Measurements from ENCODE around the gene EN2. TPM values are rescaled to one million over a fixed set of nuclear protein-coding genes. Genes with fewer than 3 reads are reported as not detected.

EN2 gene
- total and polyA plus RNA-seq, 10 of the 15 experiments (the other 5 are each of a cell fraction or from before 2014, with no cell fraction given): not detected

GRCh38 chr7:155484483-155485399 lies 26.8 kb downstream of the EN2 start:
- Histone ChIP-seq H3K4me1 (ENCODE audit: control insufficient read depth, insufficient read depth, low read length) (peaks cover 12% of the 10 kb centered on the region), H3K9ac (ENCODE audit: control insufficient read depth, insufficient read depth, low read length) (no peak overlapping the region), H3K79me2 (ENCODE audit: control insufficient read depth, insufficient read depth, low read length) (no peaks in the 10 kb centered on the region), H3K4me3 (no peak overlapping the region), H3K9me3 (replicated peaks; ENCODE audit: control insufficient read depth, insufficient read depth, low read length) (no peaks in the 10 kb centered on the region; the same call in 2 of the 3 replicates), H3K4me2 (ENCODE audit: control insufficient read depth, insufficient read depth) (no peak overlapping the region), H2AFZ (ENCODE audit: control insufficient read depth, low read depth, low read length) (no peak overlapping the region), H3K27me3 (replicated peaks in 1 of 2; ENCODE audit: control insufficient read depth in 2 of 2, insufficient read depth in 2 of 2, low read length in 1 of 2) (no peaks in the 10 kb centered on the region), H4K20me1 (ENCODE audit: control insufficient read depth, insufficient read depth) (no peaks in the 10 kb centered on the region), H3K36me3 (ENCODE audit: control insufficient read depth in 2 of 2, insufficient read depth in 2 of 2, low read length in 1 of 2) (no peaks in the 10 kb centered on the region), H3K27ac (ENCODE audit: control insufficient read depth, insufficient read depth) (no peak overlapping the region)
- no TSS peak for BruUV-seq (replicated peaks)
- intact Hi-C loops (cut with micrococcal nuclease; ENCODE audit: unreplicated experiment) (no loop called here), in situ Hi-C loops (cut with MboI) (no loop called here)
- POLR2A ChIA-PET: interaction anchor here (0.6 kb wide), 1 partner anchor 1634 kb away, joined by 3 read pairs; no protein-coding TSS in a partner anchor
- DNase-seq (ENCODE audit: low read depth, low spot score): no peak
- no peak for ATAC-seq
- TF ChIP-seq ZNF687 (IDR thresholded peaks at IDR 0.05) (no peak), PAX5 (IDR thresholded peaks at IDR 0.05; ENCODE audit: borderline replicate concordance, low read depth, low read length) (no peak), ASH2L (IDR thresholded peaks at IDR 0.05; ENCODE audit: borderline replicate concordance, low read depth) (no peak), E2F4 (IDR thresholded peaks at IDR 0.05; ENCODE audit: low read depth, low read length) (no peak), E2F8 (IDR thresholded peaks at IDR 0.05; ENCODE audit: low read depth, partially characterized antibody) (no peak), HDGF (IDR thresholded peaks at IDR 0.05) (no peak), YY1 (IDR thresholded peaks at IDR 0.05; ENCODE audit: low read depth, low read length) (no peak), CHD2 (IDR thresholded peaks at IDR 0.05; ENCODE audit: borderline replicate concordance, low read depth, low read length) (no peak)
- no peak for FAIRE-seq
- RAD21 ChIA-PET (ENCODE audit: unreplicated experiment): no interaction called here
- WGBS (ENCODE audit: insufficient coverage, insufficient replicate concordance, low lambda C conversion rate, missing lambda C conversion rate): 72% methylated on average over 23 of the region's 23 CpGs
- SMC1A ChIA-PET (ENCODE audit: uncharacterized antibody, unreplicated experiment): no interaction called here
- CTCF ChIA-PET: no interaction called here
